Measurements from ENCODE around the gene TCN2.
"Not testable (repeated sequence)": the region's sequence is repeated elsewhere in the genome, so short reads cannot be mapped to it uniquely, and the experiment has no call there.

Gene TCN2

GRCh38 chr22:30580896-30581295 is 26.1 kb upstream of the TCN2 start:
- DNase-seq = no peak

GRCh38 chr22:30582051-30582450 is 24.9 kb upstream of the TCN2 start:
- no peak for DNase-seq

- DNase-seq = no peak
Observed at GRCh38 chr22:30582788-30583545, 24.0 kb upstream of the TCN2 start.

GRCh38 chr22:30584441-30584840 is 22.5 kb upstream of the TCN2 start:
- DNase-seq = no peak

- DNase-seq = no peak
Observed at GRCh38 chr22:30586414-30586813, 20.6 kb upstream of the TCN2 start.

GRCh38 chr22:30591191-30591587 is 15.8 kb upstream of the TCN2 start:
- DNase-seq = no peak

- peak; percentile 99 for DNase-seq
Observed at GRCh38 chr22:30591588-30592359, 15.2 kb upstream of the TCN2 start, which contains the start of gene PES1. Gene PES1 (minus strand): TSS chr22:30591910. CDS start chr22:30591833, 77 bp downstream.

- not testable (repeated sequence) for DNase-seq
Observed at GRCh38 chr22:30592360-30592713, 14.6 kb upstream of the TCN2 start.

- no peak for DNase-seq
Observed at GRCh38 chr22:30596199-30596598, 10.8 kb upstream of the TCN2 start.

- no peak for DNase-seq
Observed at GRCh38 chr22:30596886-30597285, 10.1 kb upstream of the TCN2 start.

- DNase-seq = no peak
Observed at GRCh38 chr22:30598986-30599385, 8.0 kb upstream of the TCN2 start.

GRCh38 chr22:30600921-30601320 is 6.1 kb upstream of the TCN2 start:
- peak; percentile 67 for DNase-seq

- DNase-seq = no peak
Observed at GRCh38 chr22:30601464-30601863, 5.5 kb upstream of the TCN2 start.

GRCh38 chr22:30602049-30602448 is 4.9 kb upstream of the TCN2 start:
- peak; percentile 42 for DNase-seq

- no peak for DNase-seq
Observed at GRCh38 chr22:30603801-30604200, 3.2 kb upstream of the TCN2 start.

GRCh38 chr22:30604723-30605122 is 2.3 kb upstream of the TCN2 start:
- no peak for DNase-seq

- peak; percentile 18 for DNase-seq
Observed at GRCh38 chr22:30605449-30606110, 1.4 kb upstream of the TCN2 start.

- no peak for DNase-seq
Observed at GRCh38 chr22:30607300-30607930, 441 bp downstream of the TCN2 start.

- DNase-seq = no peak
Observed at GRCh38 chr22:30607939-30608338, 965 bp downstream of the TCN2 start.

GRCh38 chr22:30609260-30610185 is 2.5 kb downstream of the TCN2 start:
- DNase-seq = no peak

- DNase-seq = no peak
Observed at GRCh38 chr22:30610299-30610698, 3.3 kb downstream of the TCN2 start.

GRCh38 chr22:30611197-30611596 is 4.2 kb downstream of the TCN2 start:
- no peak for DNase-seq

Measured in NCI-H2171 treated with DMSO at 0.1 percent for 48 hours (cell line).